KOPT-K1 (cell line): ENCODE measurements around the gene GSTM4.

Source experiments
- H3K27ac ChIP-seq: fragments of 200-600 bp; sonication (generic); 2 replicates; pipeline ENCODE4 v1.5.1; 2016; ENCODE audit warnings: antibody characterized with exemption, mild to moderate bottlenecking, low read depth, low read length; ENCODE audit not compliant: poor library complexity, severe bottlenecking
- H3K36me3 ChIP-seq: fragments of 200-600 bp; sonication (generic); 2 replicates; pipeline ENCODE4 v1.5.1; 2017; ENCODE audit warnings: antibody characterized with exemption, mild to moderate bottlenecking, low read length, moderate library complexity; ENCODE audit not compliant: insufficient read depth
- H3K9me3 ChIP-seq: fragments of 200-600 bp; sonication (generic); 2 replicates; pipeline ENCODE4 v1.5.1; 2017; ENCODE audit warnings: antibody characterized with exemption, low read length, mild to moderate bottlenecking; ENCODE audit not compliant: insufficient read depth, poor library complexity, severe bottlenecking

GSTM4 gene

GRCh38 chr1:109621379-109622136 lies 34.3 kb upstream of the GSTM4 start:
- Histone ChIP-seq H3K27ac (peak overlapping the region; percentile 93), H3K36me3 (peaks cover 13% of the 10 kb centered on the region; the same call in 1 of the 2 replicates), H3K9me3 (no peaks in the 10 kb centered on the region)

GRCh38 chr1:109622137-109622892 lies 33.6 kb upstream of the GSTM4 start:
- Histone ChIP-seq H3K27ac (peak overlapping the region; percentile 93), H3K36me3 (peaks cover 21% of the 10 kb centered on the region)

GRCh38 chr1:109622895-109623294 lies 33.0 kb upstream of the GSTM4 start:
- Histone ChIP-seq H3K9me3 (no peaks in the 10 kb centered on the region), H3K27ac (peak overlapping the region; percentile 93), H3K36me3 (peaks cover 27% of the 10 kb centered on the region)

More at GRCh38 chr1:109622137-109622892, 33.6 kb upstream of the GSTM4 start:
- no peaks in the 10 kb centered on the region for H3K9me3 ChIP-seq

DNA sequence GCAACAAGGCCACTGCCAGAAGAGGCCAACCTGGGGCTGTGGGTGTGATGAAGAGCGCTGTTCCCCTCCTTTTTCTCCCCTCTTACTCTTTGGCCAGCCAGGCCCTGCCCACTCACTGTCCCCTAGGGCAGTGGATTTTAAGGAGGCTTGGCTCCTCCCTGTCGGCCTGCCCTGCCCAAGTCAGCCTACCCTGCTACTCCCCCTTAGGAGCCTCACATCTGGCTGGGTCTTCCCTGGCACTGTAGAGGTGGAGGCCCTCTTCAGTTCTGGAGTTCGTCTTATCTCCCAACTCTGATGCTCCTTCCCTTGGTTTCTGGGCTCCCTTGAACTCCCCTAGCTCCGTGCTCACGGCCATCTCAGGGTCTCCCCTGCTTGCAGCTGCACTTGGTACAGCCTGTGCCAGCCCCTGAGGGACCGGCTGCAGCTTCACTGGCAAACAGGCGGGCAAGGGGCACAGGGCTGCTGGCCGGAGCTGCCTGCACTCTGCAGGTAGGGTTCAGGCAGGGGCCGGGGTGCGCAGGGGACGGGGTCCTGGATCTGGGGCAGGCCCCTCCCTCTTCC lies 32.2 kb upstream of the GSTM4 start:
- H3K9me3 ChIP-seq, result no peaks in the 10 kb centered on the region
- H3K27ac ChIP-seq, result peak overlapping the region; percentile 93
- peaks cover 35% of the 10 kb centered on the region for H3K36me3 ChIP-seq

DNA sequence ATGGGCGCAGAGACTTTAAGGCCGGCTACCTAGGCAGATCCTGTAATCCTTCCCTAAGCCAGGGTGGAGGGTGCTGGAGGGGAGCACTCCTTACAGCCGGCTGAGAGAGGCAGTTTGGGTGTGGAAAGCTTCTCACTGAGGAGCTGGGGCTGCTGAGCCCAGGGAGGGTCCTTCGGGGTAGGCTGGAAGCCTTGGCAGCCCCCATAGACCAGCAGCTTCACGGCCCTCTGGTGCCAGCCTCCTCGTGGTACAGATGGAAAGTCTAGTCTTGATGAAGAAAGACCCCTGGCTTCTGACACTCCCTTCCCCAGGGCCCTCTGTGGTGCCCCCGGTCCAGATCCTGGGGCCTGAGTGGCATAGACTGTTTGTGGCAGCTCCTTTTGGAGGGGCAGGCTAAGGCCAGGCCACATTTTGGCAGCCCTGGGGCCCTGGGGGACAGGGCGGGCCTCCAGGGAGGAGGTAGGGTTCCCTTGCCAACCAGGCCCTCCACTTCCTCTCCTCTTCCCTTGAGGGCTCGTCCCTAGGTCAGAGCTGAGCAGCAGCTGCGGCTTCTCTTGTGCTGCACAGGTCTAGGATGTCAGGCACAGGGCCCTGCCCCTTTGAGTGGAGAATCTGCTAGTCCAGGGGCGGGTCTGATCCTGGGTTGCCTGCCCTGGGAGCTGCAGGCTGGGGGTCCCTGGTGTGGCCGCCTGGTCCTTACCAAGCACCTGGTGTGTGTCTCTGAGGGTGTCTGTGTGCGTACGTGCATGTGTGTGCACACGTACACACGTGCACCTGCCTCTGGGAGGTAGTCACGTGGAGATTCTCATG lies 31.5 kb upstream of the GSTM4 start:
- peak overlapping the region; percentile 93 for H3K27ac ChIP-seq
- peaks cover 42% of the 10 kb centered on the region for H3K36me3 ChIP-seq
- H3K9me3 ChIP-seq, result no peaks in the 10 kb centered on the region

DNA sequence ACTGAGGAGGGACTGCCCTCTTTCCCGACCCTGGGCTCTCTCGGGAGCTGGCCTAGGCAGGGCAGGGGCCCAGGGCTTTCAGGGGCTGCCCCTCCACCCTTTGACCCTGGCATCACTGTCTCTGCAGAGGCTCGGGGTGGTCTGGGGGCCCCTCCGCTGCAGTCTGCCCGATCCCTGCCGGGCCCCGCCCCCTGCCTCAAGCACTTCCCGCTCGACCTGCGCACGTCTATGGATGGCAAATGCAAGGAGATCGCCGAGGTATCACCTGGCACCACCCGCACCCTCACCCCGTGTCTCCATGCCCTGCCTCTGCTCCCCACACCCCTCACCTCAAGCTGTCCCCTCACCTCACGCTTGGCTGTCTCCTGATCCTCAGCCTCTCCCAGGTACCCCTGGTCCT lies 30.7 kb upstream of the GSTM4 start:
- Histone ChIP-seq H3K36me3 (peaks cover 50% of the 10 kb centered on the region), H3K9me3 (no peaks in the 10 kb centered on the region), H3K27ac (peak overlapping the region; percentile 93)

- Histone ChIP-seq H3K27ac (no peak overlapping the region), H3K9me3 (no peaks in the 10 kb centered on the region), H3K36me3 (peaks cover 55% of the 10 kb centered on the region)
Measured at GRCh38 chr1:109625601-109626560, 30.0 kb upstream of the GSTM4 start.

DNA sequence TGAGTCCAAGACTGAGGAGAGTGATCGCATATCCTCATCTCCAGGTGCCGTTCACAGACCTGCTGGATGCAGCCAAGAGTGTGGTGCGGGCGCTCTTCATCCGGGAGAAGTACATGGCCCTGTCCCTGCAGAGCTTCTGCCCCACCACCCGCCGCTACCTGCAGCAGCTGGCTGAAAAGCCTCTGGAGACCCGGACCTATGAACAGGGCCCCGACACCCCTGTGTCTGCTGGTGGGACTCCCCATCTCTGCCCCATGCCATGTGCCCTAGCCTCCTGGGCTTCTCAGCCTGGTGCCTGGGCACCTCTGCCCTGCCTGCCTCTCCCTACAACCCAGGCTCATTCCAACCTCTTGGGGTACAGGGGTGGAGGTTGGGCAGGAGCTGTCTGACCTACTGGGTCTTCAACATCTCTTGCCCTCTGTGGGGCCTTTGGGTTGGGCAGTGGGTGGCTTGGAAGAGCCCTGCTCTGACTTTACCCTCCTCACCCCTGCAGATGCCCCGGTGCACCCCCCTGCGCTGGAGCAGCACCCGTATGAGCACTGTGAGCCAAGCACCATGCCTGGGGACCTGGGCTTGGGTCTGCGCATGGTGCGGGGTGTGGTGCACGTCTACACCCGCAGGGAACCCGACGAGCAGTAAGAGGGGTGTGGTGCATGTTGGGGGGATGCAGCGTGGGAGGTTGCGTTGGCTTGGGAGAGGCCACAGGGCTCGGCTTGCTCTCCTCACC lies 29.1 kb upstream of the GSTM4 start:
- Histone ChIP-seq H3K36me3 (peaks cover 65% of the 10 kb centered on the region), H3K27ac (no peak overlapping the region), H3K9me3 (no peaks in the 10 kb centered on the region)

- peaks cover 73% of the 10 kb centered on the region for H3K36me3 ChIP-seq
- no peak overlapping the region for H3K27ac ChIP-seq
- H3K9me3 ChIP-seq, result no peaks in the 10 kb centered on the region
Measured at GRCh38 chr1:109627692-109628399, 28.1 kb upstream of the GSTM4 start.

DNA sequence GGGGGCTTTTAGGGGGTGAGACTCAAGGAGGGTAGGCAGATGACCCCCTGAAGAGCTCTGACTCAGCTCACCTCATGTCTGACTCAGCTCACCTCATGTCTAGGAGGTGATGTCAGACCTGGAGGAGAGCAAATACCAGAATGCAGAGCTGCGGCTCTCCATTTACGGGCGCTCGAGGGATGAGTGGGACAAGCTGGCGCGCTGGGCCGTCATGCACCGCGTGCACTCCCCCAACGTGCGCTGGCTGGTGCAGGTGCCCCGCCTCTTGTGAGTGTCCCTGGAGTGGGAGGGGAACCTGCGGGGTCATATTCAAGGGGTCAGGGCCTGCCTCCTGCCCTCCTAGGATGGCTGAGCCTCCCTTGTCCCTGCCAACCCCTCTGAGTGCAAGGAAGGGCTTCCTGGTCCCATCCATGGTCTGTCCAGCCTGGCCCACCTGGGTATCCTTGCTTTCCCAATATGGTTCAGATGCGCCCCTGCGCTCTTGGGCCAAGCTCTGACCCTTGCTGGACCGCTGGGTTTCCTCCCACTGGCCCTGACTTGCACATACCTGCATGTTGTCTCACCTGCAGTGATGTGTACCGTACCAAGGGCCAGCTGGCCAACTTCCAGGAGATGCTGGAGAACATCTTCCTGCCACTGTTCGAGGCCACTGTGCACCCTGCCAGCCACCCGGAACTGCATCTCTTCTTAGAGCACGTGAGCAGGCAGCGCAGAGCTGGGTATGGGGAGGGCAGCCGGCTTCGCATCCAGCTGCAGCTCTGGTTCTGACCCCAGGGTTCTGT lies 27.2 kb upstream of the GSTM4 start:
- Histone ChIP-seq H3K9me3 (no peaks in the 10 kb centered on the region), H3K27ac (no peak overlapping the region), H3K36me3 (peaks cover 73% of the 10 kb centered on the region)

- no peaks in the 10 kb centered on the region for H3K9me3 ChIP-seq
- H3K36me3 ChIP-seq, result peaks cover 73% of the 10 kb centered on the region
- no peak overlapping the region for H3K27ac ChIP-seq
Measured at GRCh38 chr1:109629372-109630030, 26.4 kb upstream of the GSTM4 start.
